SH-SY5Y (cell line): ENCODE data around the gene GATC.

Experiments
- GATA2 ChIP-seq: IDR thresholded peaks from 2 replicates; pipeline ENCODE4 v1.6.1; 2011; ENCODE audit warnings: mild to moderate bottlenecking, low read depth, low read length
- GATA3 ChIP-seq: IDR thresholded peaks from 2 replicates; pipeline ENCODE4 v1.6.1; 2011; ENCODE audit warnings: low read depth, mild to moderate bottlenecking, low read length, moderate library complexity

Gene GATC

GRCh38 chr12:120457133-120457532 is 10.9 kb downstream of the GATC start:
- TF ChIP-seq GATA2 (no peak), GATA3 (no peak)

GRCh38 chr12:120460157-120460556 is 13.9 kb downstream of the GATC start:
- no peak for TF ChIP-seq GATA2
- no peak for TF ChIP-seq GATA3

- TF ChIP-seq GATA3: no peak
Measured at GRCh38 chr12:120462099-120462640, 15.9 kb downstream of the GATC start.

GRCh38 chr12:120463712-120464111 is 17.5 kb downstream of the GATC start:
- TF ChIP-seq GATA2 (no peak), GATA3 (no peak)

- TF ChIP-seq GATA3: no peak
- TF ChIP-seq GATA2: no peak
Measured at GRCh38 chr12:120465756-120466155, 19.5 kb downstream of the GATC start.

GRCh38 chr12:120466560-120467315 is 20.5 kb downstream of the GATC start:
- TF ChIP-seq GATA3 (no peak), GATA2 (no peak)

- no peak for TF ChIP-seq GATA2
- no peak for TF ChIP-seq GATA3
Measured at GRCh38 chr12:120467439-120467838, 21.2 kb downstream of the GATC start.

GRCh38 chr12:120468325-120468820 is 22.1 kb downstream of the GATC start:
- TF ChIP-seq GATA2: no peak
- TF ChIP-seq GATA3: no peak

GRCh38 chr12:120468821-120469449 is 22.7 kb downstream of the GATC start:
- TF ChIP-seq GATA3 (no peak), GATA2 (no peak)

- TF ChIP-seq GATA3 (no peak), GATA2 (no peak; the same call in 1 of the 2 replicates)
Measured at GRCh38 chr12:120469450-120470149, 23.4 kb downstream of the GATC start, which contains the start of gene SRSF9. TSS of gene SRSF9 (minus strand) at chr12:120469748. CDS start at chr12:120469609, 139 bp downstream.

GRCh38 chr12:120470150-120470784 is 24.0 kb downstream of the GATC start:
- TF ChIP-seq GATA3: no peak
- TF ChIP-seq GATA2: no peak

GRCh38 chr12:120472521-120472920 is 26.3 kb downstream of the GATC start:
- TF ChIP-seq GATA2 (no peak), GATA3 (no peak)

GRCh38 chr12:120473807-120474615 is 27.8 kb downstream of the GATC start:
- no peak for TF ChIP-seq GATA3
- no peak for TF ChIP-seq GATA2
